Breast epithelium (tissue), 3 donors: ENCODE data around the gene PARD3B.

ENCODE experiments used
- CTCF ChIP-seq, 3 donors: fragments of 450-650 bp; IDR thresholded peaks; one replicate each; pipeline ENCODE4 v1.5.1; 2016 to 2017; ENCODE audit warnings: antibody characterized with exemption in 3 of 3, mild to moderate bottlenecking in 3 of 3, moderate library complexity in 3 of 3
- POLR2A ChIP-seq: fragments of 450-650 bp; IDR thresholded peaks from one replicate; pipeline ENCODE4 v1.6.1; 2016; ENCODE audit warnings: antibody characterized with exemption, mild to moderate bottlenecking, moderate library complexity

- TF ChIP-seq CTCF (IDR thresholded peaks at IDR 0.05), result no peak
- no peak for TF ChIP-seq POLR2A
These were observed 528.3 kb downstream of the PARD3B start for GRCh38 chr2:205073433-205074020.
